Measurements from ENCODE around the gene CHRNA10.

DNA sequence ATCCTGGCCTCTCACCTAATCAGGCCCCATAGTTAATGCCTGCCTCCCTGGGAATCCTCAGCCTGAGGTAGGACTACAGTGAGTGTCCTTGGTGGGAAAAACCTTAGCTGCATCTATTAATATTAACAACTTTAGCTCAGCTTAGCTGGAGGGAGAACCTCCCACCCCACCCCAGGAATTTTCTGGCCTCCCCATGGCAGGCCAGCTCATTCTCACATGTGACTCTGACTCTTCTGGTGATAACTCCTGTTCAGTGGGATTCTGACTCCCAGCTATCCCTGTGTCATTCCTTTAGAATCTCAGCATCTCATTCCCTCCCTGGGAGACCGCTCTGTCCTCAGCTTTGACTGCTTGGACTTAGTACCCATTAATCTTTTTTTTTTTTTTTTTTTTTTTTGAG lies 43.9 kb downstream of the CHRNA10 start:
- TF ChIP-seq CTCF (conservative IDR thresholded peaks at IDR 0.05) (no peak), EZH2 (IDR thresholded peaks at IDR 0.05; ENCODE audit: low read depth) (no peak)

Data from PC-9 (cell line).